GM10266 (cell line): ENCODE measurements around the gene HS6ST3.

Experiments
- DNase-seq: peaks from one replicate; pipeline ENCODE4 v3.0.0; 2012; ENCODE audit errors: extremely low spot score
- CTCF ChIP-seq: IDR thresholded peaks from 2 replicates; pipeline ENCODE4 v1.5.1; 2012; ENCODE audit warnings: mild to moderate bottlenecking, low read depth; ENCODE audit not compliant: control insufficient read depth, insufficient read depth; ENCODE audit errors: missing control alignments

HS6ST3 gene

GRCh38 chr13:96373597-96373996 is 283.7 kb downstream of the HS6ST3 start:
- no peak for DNase-seq
- TF ChIP-seq CTCF = no peak

GRCh38 chr13:96377835-96378234 is 287.9 kb downstream of the HS6ST3 start:
- DNase-seq = no peak
- no peak for TF ChIP-seq CTCF

GRCh38 chr13:96379967-96380366 is 290.1 kb downstream of the HS6ST3 start:
- TF ChIP-seq CTCF = no peak
- no peak for DNase-seq

DNA sequence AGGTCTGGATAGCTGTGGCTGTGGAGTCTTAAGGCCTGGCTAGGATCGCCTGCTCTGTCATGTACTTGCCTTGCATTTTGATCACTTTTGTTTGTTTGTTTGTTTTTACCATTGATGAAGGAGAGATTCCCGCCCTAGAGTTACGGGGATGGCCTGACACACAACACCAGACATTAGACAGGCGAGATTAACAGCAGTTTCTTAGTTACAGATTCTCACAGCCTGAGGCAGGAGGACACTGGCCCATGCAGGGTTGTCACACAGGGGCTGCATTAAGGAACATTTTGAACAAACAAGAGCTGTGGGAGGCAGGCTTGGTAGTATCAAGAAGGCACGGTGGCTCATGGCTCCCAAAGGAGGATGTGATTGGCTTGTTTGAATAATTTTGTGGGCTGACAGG is 291.8 kb downstream of the HS6ST3 start:
- DNase-seq = no peak
- TF ChIP-seq CTCF = no peak

DNA sequence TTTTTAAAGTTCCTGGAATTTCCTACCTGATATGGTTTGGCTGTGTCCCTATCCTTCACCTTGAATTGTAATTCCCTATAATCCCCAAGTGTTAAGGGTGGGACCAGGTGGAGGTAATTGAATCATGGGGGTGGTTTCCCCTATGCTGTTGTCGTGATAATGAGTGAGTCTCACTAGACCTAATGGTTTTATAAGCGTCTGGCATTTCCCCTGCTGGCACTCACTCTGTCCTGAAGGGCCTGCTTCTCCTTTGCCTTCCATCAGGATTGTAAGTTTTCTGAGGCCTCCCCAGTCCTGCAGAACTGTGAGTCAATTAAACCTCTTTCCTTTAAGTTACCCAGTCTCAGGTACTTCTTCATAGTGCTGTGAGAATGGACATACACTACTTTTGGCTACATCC is 298.7 kb downstream of the HS6ST3 start:
- no peak for TF ChIP-seq CTCF
- DNase-seq = no peak

DNA sequence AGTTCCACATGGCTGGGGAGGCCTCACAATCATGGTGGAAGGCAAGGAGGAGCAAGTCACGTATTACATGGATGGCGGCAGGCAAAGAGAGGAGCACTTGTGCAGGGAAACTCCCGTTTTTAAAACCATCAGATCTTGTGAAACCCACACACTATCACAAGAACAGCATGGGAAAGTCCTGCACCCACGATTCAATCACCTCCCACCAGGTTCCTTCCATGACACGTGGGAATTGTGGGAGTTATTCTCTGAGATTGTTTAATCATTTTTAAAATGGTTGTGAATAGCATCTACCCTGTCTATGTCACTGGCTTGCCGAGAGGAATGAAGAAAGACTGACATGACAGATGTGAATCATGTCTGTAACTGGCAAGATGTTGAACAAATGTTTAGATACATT is 301.7 kb downstream of the HS6ST3 start:
- DNase-seq = no peak
- TF ChIP-seq CTCF = no peak

DNA sequence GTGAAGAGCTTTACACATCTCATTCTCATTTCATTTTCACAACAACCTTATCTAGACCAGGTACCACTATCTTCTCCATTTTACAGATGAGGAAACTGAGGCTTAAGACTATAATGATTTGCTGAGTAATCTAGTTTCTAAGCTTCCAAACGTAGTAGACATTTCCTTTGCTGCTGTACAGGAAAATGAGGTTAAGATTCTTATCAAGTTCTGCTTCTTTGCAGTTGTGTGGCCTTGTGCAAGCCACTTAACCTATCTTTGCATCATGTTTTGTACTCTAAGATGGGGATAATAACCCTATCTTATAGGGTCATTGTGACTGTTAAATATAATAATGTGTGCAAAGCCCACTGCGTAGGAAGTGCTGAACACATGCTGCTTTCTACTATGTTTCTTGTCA is 307.9 kb downstream of the HS6ST3 start:
- TF ChIP-seq CTCF = no peak
- DNase-seq = no peak
